ENCODE results near the gene ARMC9.

DNA sequence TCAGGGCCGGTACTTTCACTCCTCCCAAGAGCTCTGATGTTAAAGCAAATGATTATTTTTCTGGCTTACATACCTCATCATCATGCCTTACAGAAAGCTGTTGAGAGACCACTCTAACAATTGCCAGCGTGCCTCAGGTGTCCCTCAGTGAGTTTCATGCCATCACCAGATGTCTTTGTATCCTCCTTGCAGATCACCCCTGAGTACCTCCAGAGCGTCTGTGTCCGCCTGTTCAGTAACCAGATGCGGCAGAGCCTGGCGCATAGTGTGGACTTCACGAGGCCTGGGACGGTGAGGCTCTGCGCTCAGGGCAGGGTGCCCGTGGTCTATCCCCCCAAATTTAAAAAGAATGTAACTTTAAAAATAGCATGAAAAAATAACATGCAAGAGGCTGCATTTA, 41.3 kb downstream of the ARMC9 start:
- TF ChIP-seq, protein P1, sequence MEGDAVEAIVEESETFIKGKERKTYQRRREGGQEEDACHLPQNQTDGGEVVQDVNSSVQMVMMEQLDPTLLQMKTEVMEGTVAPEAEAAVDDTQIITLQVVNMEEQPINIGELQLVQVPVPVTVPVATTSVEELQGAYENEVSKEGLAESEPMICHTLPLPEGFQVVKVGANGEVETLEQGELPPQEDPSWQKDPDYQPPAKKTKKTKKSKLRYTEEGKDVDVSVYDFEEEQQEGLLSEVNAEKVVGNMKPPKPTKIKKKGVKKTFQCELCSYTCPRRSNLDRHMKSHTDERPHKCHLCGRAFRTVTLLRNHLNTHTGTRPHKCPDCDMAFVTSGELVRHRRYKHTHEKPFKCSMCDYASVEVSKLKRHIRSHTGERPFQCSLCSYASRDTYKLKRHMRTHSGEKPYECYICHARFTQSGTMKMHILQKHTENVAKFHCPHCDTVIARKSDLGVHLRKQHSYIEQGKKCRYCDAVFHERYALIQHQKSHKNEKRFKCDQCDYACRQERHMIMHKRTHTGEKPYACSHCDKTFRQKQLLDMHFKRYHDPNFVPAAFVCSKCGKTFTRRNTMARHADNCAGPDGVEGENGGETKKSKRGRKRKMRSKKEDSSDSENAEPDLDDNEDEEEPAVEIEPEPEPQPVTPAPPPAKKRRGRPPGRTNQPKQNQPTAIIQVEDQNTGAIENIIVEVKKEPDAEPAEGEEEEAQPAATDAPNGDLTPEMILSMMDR (IDR thresholded peaks at IDR 0.05; ENCODE audit: poor library complexity): no peak
- no peak for TF ChIP-seq EZH2 (IDR thresholded peaks at IDR 0.05; ENCODE audit: borderline replicate concordance)
